ENCODE results near the gene BTG3. TPM values are rescaled to one million over a fixed set of nuclear protein-coding genes. Genes with fewer than 3 reads are reported as not detected.
A peak's percentile ranks its signal among the peaks of the same experiment; 100 is the strongest.

The BTG3 gene
- total and polyA plus RNA-seq, 4 donors: 47.9 to 120 (median 73.0) TPM

- no peak for ATAC-seq (ENCODE audit: insufficient read depth, low FRiP score)
- Histone ChIP-seq H3K27ac (ENCODE audit: low read depth in 1 of 2, low read length in 1 of 2) (no peak overlapping the region), H3K4me3 (no peak overlapping the region), H3K27me3 (ENCODE audit: control insufficient read depth in 3 of 3, insufficient read depth in 3 of 3, low read length in 2 of 3) (no peaks in the 10 kb centered on the region), H3K9me3 (ENCODE audit: control insufficient read depth in 4 of 4, insufficient read depth in 3 of 4, low read length in 3 of 4) (no peaks in the 10 kb centered on the region), H3K4me1 (ENCODE audit: control insufficient read depth in 5 of 5, insufficient read depth in 5 of 5, low read length in 5 of 5) (peaks cover 0 to 17% (median 0%) of the 10 kb centered on the region in 5 donors), H3K9ac (ENCODE audit: insufficient read depth in 1 of 2, low read length in 2 of 2) (no peak overlapping the region), H3K36me3 (ENCODE audit: control insufficient read depth in 4 of 4, insufficient read depth in 4 of 4, low read length in 4 of 4) (no peaks in the 10 kb centered on the region)
- peak; percentile 85 to 88 (median 86) for DNase-seq
- 60 to 77% methylated on average over 9 of the region's 9 CpGs for WGBS, 2 donors
- TF ChIP-seq CTCF (IDR thresholded peaks at IDR 0.05; ENCODE audit: control extremely low read depth, extremely low read depth): no peak
Measured at GRCh38 chr21:17570786-17571185, 41.9 kb downstream of the BTG3 start.

DNA sequence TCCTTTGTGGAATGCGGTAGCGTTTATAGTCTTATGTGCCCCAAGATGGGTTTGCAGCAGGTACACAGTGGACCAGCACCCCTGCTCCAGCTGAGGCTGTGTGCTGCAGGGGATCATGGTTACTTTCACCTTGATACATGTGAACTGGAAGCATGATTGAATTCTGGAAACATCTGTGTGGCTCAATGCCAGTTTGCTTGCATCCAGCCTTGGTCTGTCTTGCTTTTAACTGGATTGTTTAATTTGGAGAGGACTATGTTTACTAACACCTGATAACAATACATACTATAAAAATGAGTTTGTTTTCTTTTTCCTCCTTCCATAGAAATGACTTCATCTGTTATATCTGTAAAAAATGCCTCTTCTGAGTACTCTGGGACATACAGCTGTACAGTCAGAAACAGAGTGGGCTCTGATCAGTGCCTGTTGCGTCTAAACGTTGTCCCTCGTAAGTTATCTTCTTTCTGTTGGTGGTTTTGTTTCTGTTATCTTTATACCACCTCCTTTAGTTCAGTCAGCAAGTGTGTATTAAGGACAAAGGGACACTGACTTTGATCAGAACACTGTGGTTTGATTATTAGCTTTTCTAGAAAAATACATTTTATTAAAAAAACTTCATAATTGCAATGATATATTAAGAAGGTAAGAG lies 52.2 kb downstream of the BTG3 start:
- Histone ChIP-seq H3K4me1 (ENCODE audit: control insufficient read depth in 5 of 5, insufficient read depth in 5 of 5, low read length in 5 of 5) (peaks cover 0 to 6% (median 4%) of the 10 kb centered on the region in 5 donors), H3K4me3 (no peak overlapping the region), H3K27ac (ENCODE audit: low read depth in 1 of 2, low read length in 1 of 2) (no peak overlapping the region), H3K27me3 (ENCODE audit: control insufficient read depth in 3 of 3, insufficient read depth in 3 of 3, low read length in 2 of 3) (no peaks in the 10 kb centered on the region), H3K9ac (ENCODE audit: insufficient read depth in 1 of 2, low read length in 2 of 2) (no peak overlapping the region), H3K9me3 (ENCODE audit: control insufficient read depth in 4 of 4, insufficient read depth in 3 of 4, low read length in 3 of 4) (no peaks in the 10 kb centered on the region), H3K36me3 (ENCODE audit: control insufficient read depth in 4 of 4, insufficient read depth in 4 of 4, low read length in 4 of 4) (no peaks in the 10 kb centered on the region)
- ATAC-seq (ENCODE audit: insufficient read depth, low FRiP score) (no peak), DNase-seq (no peak)
- WGBS, 2 donors: 57 to 76% methylated on average over 5 of the region's 5 CpGs
- TF ChIP-seq CTCF (IDR thresholded peaks at IDR 0.05; ENCODE audit: control extremely low read depth, extremely low read depth): no peak

GRCh38 chr21:17554679-17555465 lies 57.8 kb downstream of the BTG3 start:
- no peak overlapping the region for H3K9ac ChIP-seq (ENCODE audit: insufficient read depth in 1 of 2, low read length in 2 of 2)
- H3K9me3 ChIP-seq (ENCODE audit: control insufficient read depth in 4 of 4, insufficient read depth in 3 of 4, low read length in 3 of 4): no peaks in the 10 kb centered on the region
- ATAC-seq (ENCODE audit: insufficient read depth, low FRiP score) (no peak), DNase-seq (no peak)
- 43 to 48% methylated on average over 6 of the region's 6 CpGs for WGBS, 2 donors
- H3K27ac ChIP-seq (ENCODE audit: low read depth in 1 of 2, low read length in 1 of 2): no peak overlapping the region
- no peaks in the 10 kb centered on the region for H3K36me3 ChIP-seq (ENCODE audit: control insufficient read depth in 4 of 4, insufficient read depth in 4 of 4, low read length in 4 of 4)
- H3K4me1 ChIP-seq (ENCODE audit: control insufficient read depth in 5 of 5, insufficient read depth in 5 of 5, low read length in 5 of 5): peaks cover 0 to 8% (median 0%) of the 10 kb centered on the region in 5 donors
- no peaks in the 10 kb centered on the region for H3K27me3 ChIP-seq (ENCODE audit: control insufficient read depth in 3 of 3, insufficient read depth in 3 of 3, low read length in 2 of 3)
- no peak for TF ChIP-seq CTCF (IDR thresholded peaks at IDR 0.05; ENCODE audit: control extremely low read depth, extremely low read depth)
- H3K4me3 ChIP-seq: no peak overlapping the region

All from lung (tissue), 12 donors.